GM12878 (cell line): Measurements from ENCODE around the gene ARMC2. TPM values are rescaled to one million over a fixed set of nuclear protein-coding genes. Genes with fewer than 3 reads are reported as not detected.
A peak's percentile ranks its signal among the peaks of the same experiment; 100 is the strongest.

Experiments used
- ATAC-seq: fragments of 200-7000 bp; cut with Tn5 transposase; 3 replicates; pipeline ENCODE4 v1.9.1; 2020; ENCODE audit warnings: mild to moderate bottlenecking, moderate library complexity
- BruUV-seq: library from RNA; stranded (reverse); fragments of 400-500 nt; replicated peaks from 2 replicates; lab custom pipeline; 2021; lab: Mats Ljungman, UMichigan
- CTCF ChIA-PET: fragments of 300-600 bp; sonication (Branson Sonifier 250); formaldehyde crosslinking; extraction: SDS; loops from one replicate; lab custom pipeline; 2021; ENCODE audit warnings: inconsistent platforms; lab: Yijun Ruan, JAX
- POLR2A ChIA-PET: fragments of 350-600 bp; formaldehyde crosslinking; extraction: SDS; loops from one replicate; lab custom pipeline; 2021; ENCODE audit warnings: inconsistent platforms; lab: Charles Lee
- RAD21 ChIA-PET: fragments of 300-600 bp; sonication (Branson Sonifier 250); formaldehyde crosslinking; loops from one replicate; lab custom pipeline; 2023; ENCODE audit warnings: antibody characterized with exemption; ENCODE audit not compliant: unreplicated experiment; lab: Charles Lee
- SMC1A ChIA-PET: fragments of 300-600 bp; sonication (Branson Sonifier 250); formaldehyde crosslinking; loops from one replicate; lab custom pipeline; 2023; ENCODE audit not compliant: unreplicated experiment, uncharacterized antibody; lab: Charles Lee
- DNase-seq: peaks from one replicate; pipeline ENCODE4 v3.0.0-alpha.2; 2011; ENCODE audit warnings: low read depth, low spot score
- FAIRE-seq: peaks from 3 replicates; lab custom pipeline; 2011; peaks lifted over from hg19 to GRCh38; lab: Jason Lieb, UNC
- H2AFZ ChIP-seq: 2 replicates; pipeline ENCODE4 v1.6.0; 2011; ENCODE audit warnings: low read depth, low read length, control low read depth; ENCODE audit not compliant: control insufficient read depth
- H3K27ac ChIP-seq: 2 replicates; pipeline ENCODE4 v1.5.1; 2011; ENCODE audit warnings: control low read depth; ENCODE audit not compliant: control insufficient read depth, insufficient read depth
- H3K27me3 ChIP-seq, 2 experiments: replicated peaks in 1 of 2; 2 replicates each; pipeline versions ENCODE4 v1.6.0 to v1.6.1; 2011; ENCODE audit warnings: low read length in 1 of 2; ENCODE audit not compliant: control insufficient read depth in 2 of 2, insufficient read depth in 2 of 2
- H3K36me3 ChIP-seq, 2 experiments: 2 replicates each; pipeline ENCODE4 v1.5.1; 2011; ENCODE audit warnings: low read length in 1 of 2; ENCODE audit not compliant: control insufficient read depth in 2 of 2, insufficient read depth in 2 of 2
- H3K4me1 ChIP-seq: 2 replicates; pipeline ENCODE4 v1.6.1; 2011; ENCODE audit warnings: mild to moderate bottlenecking, low read length, moderate library complexity, mixed read lengths; ENCODE audit not compliant: control insufficient read depth, insufficient read depth
- H3K4me2 ChIP-seq: 2 replicates; pipeline ENCODE4 v1.6.0; 2011; ENCODE audit warnings: control low read depth; ENCODE audit not compliant: control insufficient read depth, insufficient read depth
- H3K4me3 ChIP-seq: fragments of 200-600 bp; sonication (generic); 2 replicates; pipeline ENCODE4 v1.5.1; 2016
- H3K79me2 ChIP-seq: 2 replicates; pipeline ENCODE4 v1.6.0; 2011; ENCODE audit warnings: low read length; ENCODE audit not compliant: control insufficient read depth, insufficient read depth
- H3K9ac ChIP-seq: 2 replicates; pipeline ENCODE4 v1.8.0; 2011; ENCODE audit warnings: low read length, control low read depth, mixed read lengths; ENCODE audit not compliant: control insufficient read depth, insufficient read depth
- H3K9me3 ChIP-seq: replicated peaks from 3 replicates; pipeline ENCODE4 v1.5.1; 2011; ENCODE audit warnings: mild to moderate bottlenecking, low read length; ENCODE audit not compliant: control insufficient read depth, insufficient read depth
- H4K20me1 ChIP-seq: 2 replicates; pipeline ENCODE4 v1.6.0; 2011; ENCODE audit not compliant: control insufficient read depth, insufficient read depth
- EGR1 ChIP-seq, 2 experiments: IDR thresholded peaks; 1 replicate in 1 of 2; 2 replicates in 1 of 2; pipeline ENCODE4 v1.6.1; 2011 to 2012; ENCODE audit warnings: low read depth in 2 of 2, low read length in 2 of 2, borderline replicate concordance in 1 of 2, mild to moderate bottlenecking in 1 of 2, moderate library complexity in 1 of 2
- EZH2 ChIP-seq: IDR thresholded peaks from 2 replicates; pipeline ENCODE4 v1.6.1; 2012; ENCODE audit warnings: low read depth, mild to moderate bottlenecking, control low read depth, inconsistent platforms, low read length, borderline replicate concordance; ENCODE audit not compliant: control insufficient read depth
- FOXM1 ChIP-seq: IDR thresholded peaks from 2 replicates; pipeline ENCODE4 v1.6.1; 2012; ENCODE audit warnings: low read depth, mild to moderate bottlenecking, inconsistent platforms, low read length, moderate library complexity
- ZBED1 ChIP-seq: IDR thresholded peaks from 2 replicates; pipeline ENCODE4 v1.6.1; 2016; ENCODE audit warnings: borderline replicate concordance
- ZNF384 ChIP-seq: IDR thresholded peaks from 2 replicates; pipeline ENCODE4 v1.6.1; 2012; ENCODE audit warnings: low read depth, mild to moderate bottlenecking, low read length, improper control_type of control experiment, borderline replicate concordance
- ZNF592 ChIP-seq: fragments of 450-650 bp; IDR thresholded peaks from 2 replicates; pipeline ENCODE4 v1.6.1; 2017; ENCODE audit warnings: mild to moderate bottlenecking, moderate library complexity
- WGBS: methylation state at CpG from one replicate; pipeline ENCODE4 v1.1.6; 2016; ENCODE audit warnings: low lambda C conversion rate; ENCODE audit not compliant: insufficient replicate concordance, insufficient coverage; ENCODE audit errors: missing lambda C conversion rate; 5-methylcytosine and 5-hydroxymethylcytosine counted together
- in situ Hi-C: fragments of 300-500 bp; cut with MboI; formaldehyde crosslinking; loops from 9 replicates; pipeline ENCODE4 v1.14.3; 2018; ENCODE audit warnings: mixed read lengths
- intact Hi-C: fragments of 100-400 bp; cut with micrococcal nuclease; formaldehyde crosslinking; loops from one replicate; pipeline ENCODE4 v1.14.2; 2022; ENCODE audit not compliant: unreplicated experiment
- polyA plus RNA-seq, 11 experiments: library from polyadenylated mRNA; depleted of rRNA in 4 of 11; unstranded in 6 of 11; stranded (reverse) in 5 of 11; fragments of >200 nt; fragmentation: Nextera tagmentation in 4 of 11; fragmentation: Illumina TruSeq in 1 of 11; extraction: Ambion mirVana in 4 of 11; extraction: Trizol in 1 of 11; gene quantifications; 1 replicate in 1 of 11; 2 replicates in 10 of 11; pipeline versions ENCODE4 v1.2.1 to v1.2.3, GENCODE V29; 2011 to 2016; ENCODE audit warnings: inconsistent platforms in 2 of 11, missing spikeins in 2 of 11, low read depth in 1 of 11
- total RNA-seq, 4 experiments: library from RNA; depleted of rRNA in 3 of 4; stranded (reverse); fragments of >200 nt in 3 of 4; fragmentation: Illumina TruSeq in 1 of 4; extraction: Trizol in 1 of 4; gene quantifications; 2 replicates each; pipeline versions ENCODE4 v1.2.1 to v1.2.3, GENCODE V29; 2013 to 2021
- TF ChIP-seq, protein P1 (sequence below): IDR thresholded peaks from 2 replicates; pipeline ENCODE4 v1.6.1; 2012; ENCODE audit warnings: mild to moderate bottlenecking, low read depth, low read length

ARMC2 gene
- total and polyA plus RNA-seq, 10 of the 15 experiments (the other 5 are each of a cell fraction or from before 2014, with no cell fraction given): 0.06 to 0.33 (median 0.21) TPM; not detected in 5

GRCh38 chr6:108873971-108874370 lies 25.7 kb downstream of the ARMC2 start:
- TF ChIP-seq ZBED1 (no peak), EGR1 (IDR thresholded peaks at IDR 0.05; ENCODE audit: borderline replicate concordance in 1 of 2, low read depth in 2 of 2, low read length in 2 of 2) (no peak), EZH2 (no peak), ZNF384 (no peak), ZNF592 (no peak), FOXM1 (no peak)
- TF ChIP-seq, protein P1, sequence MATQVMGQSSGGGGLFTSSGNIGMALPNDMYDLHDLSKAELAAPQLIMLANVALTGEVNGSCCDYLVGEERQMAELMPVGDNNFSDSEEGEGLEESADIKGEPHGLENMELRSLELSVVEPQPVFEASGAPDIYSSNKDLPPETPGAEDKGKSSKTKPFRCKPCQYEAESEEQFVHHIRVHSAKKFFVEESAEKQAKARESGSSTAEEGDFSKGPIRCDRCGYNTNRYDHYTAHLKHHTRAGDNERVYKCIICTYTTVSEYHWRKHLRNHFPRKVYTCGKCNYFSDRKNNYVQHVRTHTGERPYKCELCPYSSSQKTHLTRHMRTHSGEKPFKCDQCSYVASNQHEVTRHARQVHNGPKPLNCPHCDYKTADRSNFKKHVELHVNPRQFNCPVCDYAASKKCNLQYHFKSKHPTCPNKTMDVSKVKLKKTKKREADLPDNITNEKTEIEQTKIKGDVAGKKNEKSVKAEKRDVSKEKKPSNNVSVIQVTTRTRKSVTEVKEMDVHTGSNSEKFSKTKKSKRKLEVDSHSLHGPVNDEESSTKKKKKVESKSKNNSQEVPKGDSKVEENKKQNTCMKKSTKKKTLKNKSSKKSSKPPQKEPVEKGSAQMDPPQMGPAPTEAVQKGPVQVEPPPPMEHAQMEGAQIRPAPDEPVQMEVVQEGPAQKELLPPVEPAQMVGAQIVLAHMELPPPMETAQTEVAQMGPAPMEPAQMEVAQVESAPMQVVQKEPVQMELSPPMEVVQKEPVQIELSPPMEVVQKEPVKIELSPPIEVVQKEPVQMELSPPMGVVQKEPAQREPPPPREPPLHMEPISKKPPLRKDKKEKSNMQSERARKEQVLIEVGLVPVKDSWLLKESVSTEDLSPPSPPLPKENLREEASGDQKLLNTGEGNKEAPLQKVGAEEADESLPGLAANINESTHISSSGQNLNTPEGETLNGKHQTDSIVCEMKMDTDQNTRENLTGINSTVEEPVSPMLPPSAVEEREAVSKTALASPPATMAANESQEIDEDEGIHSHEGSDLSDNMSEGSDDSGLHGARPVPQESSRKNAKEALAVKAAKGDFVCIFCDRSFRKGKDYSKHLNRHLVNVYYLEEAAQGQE: no peak
- DNase-seq (no peak), FAIRE-seq (no peak), ATAC-seq (no peak)
- ChIA-PET CTCF (no interaction called here), SMC1A (interaction anchor here (1.2 kb wide), 1 partner anchor 254 kb away, joined by 3 read pairs; no protein-coding TSS in a partner anchor), RAD21 (no interaction called here), POLR2A (no interaction called here)
- Histone ChIP-seq H3K36me3 (no peaks in the 10 kb centered on the region), H4K20me1 (no peaks in the 10 kb centered on the region), H3K4me3 (no peak overlapping the region), H3K9ac (no peak overlapping the region), H3K79me2 (no peaks in the 10 kb centered on the region), H3K4me1 (peaks cover 12% of the 10 kb centered on the region), H3K27me3 (peaks cover 0 to 10% of the 10 kb centered on the region in 2 experiments; a peak in 2 of 4 replicates), H2AFZ (no peak overlapping the region), H3K9me3 (peaks cover 5% of the 10 kb centered on the region), H3K4me2 (peak overlapping the region; percentile 71), H3K27ac (no peak overlapping the region)
- no TSS peak for BruUV-seq
- in situ Hi-C loops: no loop called here
- intact Hi-C loops: no loop called here
- 57% methylated on average over 6 of the region's 6 CpGs for WGBS
